DND-41 (cell line): ENCODE results near the gene NPB.

Source experiments
- ATAC-seq: fragments of 200-7000 bp; cut with Tn5 transposase; 3 replicates; pipeline ENCODE4 v1.9.1; 2021; ENCODE audit warnings: low read depth; ENCODE audit not compliant: insufficient read depth
- DNase-seq: peaks from one replicate; pipeline ENCODE4 v3.0.0-alpha.2; 2020
- H2AFZ ChIP-seq: 2 replicates; pipeline ENCODE4 v1.6.0; 2012; ENCODE audit warnings: low read depth, low read length
- H3K27ac ChIP-seq: 2 replicates; pipeline ENCODE4 v1.5.1; 2012; ENCODE audit warnings: low read length, inconsistent platforms
- H3K27me3 ChIP-seq: fragments of 200-600 bp; sonication (generic); 2 replicates; pipeline ENCODE4 v1.6.0; 2012; ENCODE audit warnings: low read length, mild to moderate bottlenecking, inconsistent platforms; ENCODE audit not compliant: insufficient read depth, poor library complexity
- H3K36me3 ChIP-seq: 2 replicates; pipeline ENCODE4 v1.5.1; 2012; ENCODE audit warnings: low read length, inconsistent platforms; ENCODE audit not compliant: insufficient read depth
- H3K4me1 ChIP-seq: 2 replicates; pipeline ENCODE4 v1.5.1; 2012; ENCODE audit warnings: mild to moderate bottlenecking, low read length; ENCODE audit not compliant: insufficient read depth
- H3K4me2 ChIP-seq: 2 replicates; pipeline ENCODE4 v1.6.0; 2012; ENCODE audit warnings: mild to moderate bottlenecking, moderate library complexity, low read length, inconsistent platforms; ENCODE audit not compliant: insufficient read depth
- H3K4me3 ChIP-seq, 2 experiments: fragments of 200-600 bp in 1 of 2; shearing (Covaris generic) in 1 of 2; 2 replicates each; pipeline ENCODE4 v1.5.1; 2012 to 2016; ENCODE audit warnings: inconsistent platforms in 2 of 2, low read length in 2 of 2, mild to moderate bottlenecking in 2 of 2, low read depth in 1 of 2, moderate library complexity in 1 of 2
- H3K79me2 ChIP-seq: 2 replicates; pipeline ENCODE4 v1.6.0; 2012; ENCODE audit warnings: low read length, inconsistent platforms; ENCODE audit not compliant: insufficient read depth
- H3K9ac ChIP-seq: 2 replicates; pipeline ENCODE4 v1.6.0; 2012; ENCODE audit warnings: low read depth, mild to moderate bottlenecking, inconsistent platforms, low read length, moderate library complexity
- H3K9me3 ChIP-seq: 2 replicates; pipeline ENCODE4 v1.5.1; 2012; ENCODE audit warnings: low read length, moderate library complexity, mild to moderate bottlenecking, inconsistent platforms; ENCODE audit not compliant: insufficient read depth, severe bottlenecking
- H4K20me1 ChIP-seq: 2 replicates; pipeline ENCODE4 v1.6.0; 2012; ENCODE audit warnings: low read length; ENCODE audit not compliant: insufficient read depth
- EZH2 ChIP-seq: IDR thresholded peaks from 3 replicates; pipeline ENCODE4 v1.6.1; 2012; ENCODE audit warnings: borderline replicate concordance, low read depth, mild to moderate bottlenecking, moderate library complexity, low read length, inconsistent platforms; ENCODE audit not compliant: severe bottlenecking
- TF ChIP-seq, protein P1 (sequence below): IDR thresholded peaks from 2 replicates; pipeline ENCODE4 v1.5.1; 2012; ENCODE audit warnings: borderline replicate concordance, low read length, moderate library complexity, mild to moderate bottlenecking; ENCODE audit not compliant: poor library complexity, severe bottlenecking; ENCODE audit errors: extremely low read depth

NPB gene

DNA sequence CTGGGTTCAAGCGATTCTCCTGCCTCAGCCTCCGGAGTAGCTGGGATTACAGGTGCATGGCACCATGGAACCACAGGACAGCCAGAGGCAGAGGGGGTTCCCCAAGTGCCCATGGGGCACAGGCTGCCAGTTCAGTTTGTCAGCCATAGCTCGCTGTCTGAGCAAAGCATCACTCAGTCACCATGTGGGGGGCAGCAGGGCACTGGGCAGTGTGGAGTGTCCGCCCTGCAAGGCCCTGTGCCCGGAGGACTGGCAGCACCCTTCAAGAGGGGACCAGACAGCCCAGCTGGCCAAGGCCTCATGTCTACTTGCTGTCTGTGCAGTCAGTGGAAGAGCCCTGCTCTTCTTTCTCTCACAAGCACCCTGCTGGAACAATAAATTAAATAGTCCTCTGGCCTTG, 17.1 kb upstream of the NPB start:
- H3K4me1 ChIP-seq = peaks cover 29% of the 10 kb centered on the region
- no peak overlapping the region for H3K4me2 ChIP-seq
- no peak overlapping the region for H3K4me3 ChIP-seq
- peaks cover 57% of the 10 kb centered on the region for H4K20me1 ChIP-seq
- H3K9ac ChIP-seq = no peak overlapping the region
- no peaks in the 10 kb centered on the region for H3K27me3 ChIP-seq
- H3K27ac ChIP-seq = no peak overlapping the region
- DNase-seq (no peak), ATAC-seq (peak; percentile 21; the same call in 1 of the 3 replicates)
- peaks cover 65% of the 10 kb centered on the region for H3K79me2 ChIP-seq
- H2AFZ ChIP-seq = no peak overlapping the region
- TF ChIP-seq EZH2 = no peak
- TF ChIP-seq, protein P1, sequence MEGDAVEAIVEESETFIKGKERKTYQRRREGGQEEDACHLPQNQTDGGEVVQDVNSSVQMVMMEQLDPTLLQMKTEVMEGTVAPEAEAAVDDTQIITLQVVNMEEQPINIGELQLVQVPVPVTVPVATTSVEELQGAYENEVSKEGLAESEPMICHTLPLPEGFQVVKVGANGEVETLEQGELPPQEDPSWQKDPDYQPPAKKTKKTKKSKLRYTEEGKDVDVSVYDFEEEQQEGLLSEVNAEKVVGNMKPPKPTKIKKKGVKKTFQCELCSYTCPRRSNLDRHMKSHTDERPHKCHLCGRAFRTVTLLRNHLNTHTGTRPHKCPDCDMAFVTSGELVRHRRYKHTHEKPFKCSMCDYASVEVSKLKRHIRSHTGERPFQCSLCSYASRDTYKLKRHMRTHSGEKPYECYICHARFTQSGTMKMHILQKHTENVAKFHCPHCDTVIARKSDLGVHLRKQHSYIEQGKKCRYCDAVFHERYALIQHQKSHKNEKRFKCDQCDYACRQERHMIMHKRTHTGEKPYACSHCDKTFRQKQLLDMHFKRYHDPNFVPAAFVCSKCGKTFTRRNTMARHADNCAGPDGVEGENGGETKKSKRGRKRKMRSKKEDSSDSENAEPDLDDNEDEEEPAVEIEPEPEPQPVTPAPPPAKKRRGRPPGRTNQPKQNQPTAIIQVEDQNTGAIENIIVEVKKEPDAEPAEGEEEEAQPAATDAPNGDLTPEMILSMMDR = no peak
- peaks cover 87% of the 10 kb centered on the region for H3K36me3 ChIP-seq
- no peaks in the 10 kb centered on the region for H3K9me3 ChIP-seq

DNA sequence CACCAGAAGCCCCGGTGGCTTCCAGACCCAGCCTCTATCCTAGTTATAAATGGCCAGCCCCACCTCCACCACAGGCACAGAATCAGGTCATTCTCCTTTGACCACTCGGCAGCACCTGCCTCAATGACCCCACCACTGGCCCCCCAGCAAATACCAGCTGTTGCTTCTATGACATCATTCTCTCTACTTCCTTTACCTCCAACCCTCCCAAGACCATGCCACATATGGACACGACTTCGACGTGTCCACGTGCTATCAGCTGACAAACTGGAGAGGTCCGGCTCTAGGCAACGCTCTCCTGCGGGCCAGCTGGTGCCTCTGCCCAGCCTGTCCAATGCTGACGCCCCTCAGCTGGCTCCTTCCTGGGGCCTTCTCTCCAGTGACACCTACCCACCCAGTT, 16.6 kb upstream of the NPB start:
- Histone ChIP-seq H3K79me2 (peaks cover 69% of the 10 kb centered on the region), H3K27ac (no peak overlapping the region)
- no peak for TF ChIP-seq EZH2

DNA sequence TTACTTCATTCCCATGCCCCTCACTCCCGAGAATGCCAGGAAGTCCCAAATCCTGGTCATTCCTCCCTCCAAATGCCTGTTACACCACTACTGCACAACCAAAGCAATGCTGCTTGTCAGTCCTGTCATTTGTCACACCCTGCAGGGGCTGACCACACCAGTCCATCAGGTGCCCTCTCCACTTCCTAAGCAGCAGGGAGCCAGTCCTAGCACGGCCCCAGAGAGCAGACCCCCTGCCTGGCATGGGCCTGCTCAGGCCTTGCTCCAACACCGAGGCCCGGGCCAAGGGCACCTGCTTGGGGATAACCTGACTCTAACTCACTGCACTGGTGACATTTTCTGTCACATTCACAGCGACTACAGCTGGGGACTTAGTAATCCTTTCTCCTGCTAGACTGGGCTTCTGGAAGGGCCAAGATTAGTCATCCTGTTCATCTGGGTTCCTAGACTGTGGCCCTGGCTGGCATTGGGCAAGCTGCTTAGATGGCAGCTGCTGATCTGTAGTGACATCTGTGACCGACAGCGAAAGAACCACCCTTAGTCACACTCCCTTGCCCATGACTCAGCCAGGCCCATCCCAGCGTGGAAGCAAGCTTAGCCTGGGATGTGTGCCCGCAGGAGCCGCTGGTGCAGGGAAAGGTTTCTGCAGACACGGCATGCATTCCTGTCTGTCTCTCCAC, 16.0 kb upstream of the NPB start:
- no peak overlapping the region for H3K4me3 ChIP-seq
- DNase-seq (no peak), ATAC-seq (peak; percentile 14; the same call in 1 of the 3 replicates)
- peaks cover 87% of the 10 kb centered on the region for H3K36me3 ChIP-seq
- no peak overlapping the region for H3K27ac ChIP-seq
- H3K9me3 ChIP-seq = no peaks in the 10 kb centered on the region
- H3K27me3 ChIP-seq = no peaks in the 10 kb centered on the region
- no peak overlapping the region for H3K9ac ChIP-seq
- H3K4me1 ChIP-seq = peaks cover 35% of the 10 kb centered on the region
- no peak overlapping the region for H2AFZ ChIP-seq
- no peak for TF ChIP-seq EZH2
- TF ChIP-seq, protein P1 = no peak
- peaks cover 74% of the 10 kb centered on the region for H3K79me2 ChIP-seq
- peaks cover 67% of the 10 kb centered on the region for H4K20me1 ChIP-seq
- no peak overlapping the region; the same call in 1 of the 2 replicates for H3K4me2 ChIP-seq

More for the DNA sequence above, 16.6 kb upstream of the NPB start:
- Histone ChIP-seq H3K4me3 (no peak overlapping the region), H3K9ac (no peak overlapping the region), H3K9me3 (no peaks in the 10 kb centered on the region), H3K4me1 (peaks cover 34% of the 10 kb centered on the region), H2AFZ (no peak overlapping the region), H4K20me1 (peaks cover 62% of the 10 kb centered on the region), H3K4me2 (no peak overlapping the region; the same call in 1 of the 2 replicates), H3K27me3 (no peaks in the 10 kb centered on the region), H3K36me3 (peaks cover 87% of the 10 kb centered on the region)
- ATAC-seq = 0 out of 3 replicates have a peak, but pooled peaks have one; percentile 17
- DNase-seq = no peak
